KOPT-K1 (cell line): ENCODE data around the gene SLC49A4.

Source experiments
- H3K27ac ChIP-seq: fragments of 200-600 bp; sonication (generic); 2 replicates; pipeline ENCODE4 v1.5.1; 2016; ENCODE audit warnings: antibody characterized with exemption, mild to moderate bottlenecking, low read depth, low read length; ENCODE audit not compliant: poor library complexity, severe bottlenecking
- H3K36me3 ChIP-seq: fragments of 200-600 bp; sonication (generic); 2 replicates; pipeline ENCODE4 v1.5.1; 2017; ENCODE audit warnings: antibody characterized with exemption, mild to moderate bottlenecking, low read length, moderate library complexity; ENCODE audit not compliant: insufficient read depth
- H3K9me3 ChIP-seq: fragments of 200-600 bp; sonication (generic); 2 replicates; pipeline ENCODE4 v1.5.1; 2017; ENCODE audit warnings: antibody characterized with exemption, low read length, mild to moderate bottlenecking; ENCODE audit not compliant: insufficient read depth, poor library complexity, severe bottlenecking

SLC49A4 gene

GRCh38 chr3:122919291-122919610, 124.4 kb downstream of the SLC49A4 start:
- H3K36me3 ChIP-seq, result no peaks in the 10 kb centered on the region
- H3K27ac ChIP-seq, result no peak overlapping the region
- H3K9me3 ChIP-seq, result no peaks in the 10 kb centered on the region

GRCh38 chr3:122920986-122921385, 126.1 kb downstream of the SLC49A4 start:
- no peaks in the 10 kb centered on the region for H3K36me3 ChIP-seq
- H3K27ac ChIP-seq, result no peak overlapping the region

GRCh38 chr3:122921791-122922651, 127.2 kb downstream of the SLC49A4 start:
- Histone ChIP-seq H3K36me3 (no peaks in the 10 kb centered on the region), H3K9me3 (no peaks in the 10 kb centered on the region), H3K27ac (no peak overlapping the region)

More at GRCh38 chr3:122920986-122921385, 126.1 kb downstream of the SLC49A4 start:
- H3K9me3 ChIP-seq, result no peaks in the 10 kb centered on the region

GRCh38 chr3:122923611-122924010, 128.7 kb downstream of the SLC49A4 start:
- Histone ChIP-seq H3K36me3 (no peaks in the 10 kb centered on the region), H3K9me3 (no peaks in the 10 kb centered on the region), H3K27ac (no peak overlapping the region)

GRCh38 chr3:122924056-122924455, 129.2 kb downstream of the SLC49A4 start:
- no peaks in the 10 kb centered on the region for H3K36me3 ChIP-seq
- H3K9me3 ChIP-seq, result no peaks in the 10 kb centered on the region
- H3K27ac ChIP-seq, result no peak overlapping the region

GRCh38 chr3:122925756-122926155, 130.9 kb downstream of the SLC49A4 start:
- Histone ChIP-seq H3K36me3 (no peaks in the 10 kb centered on the region), H3K9me3 (no peaks in the 10 kb centered on the region), H3K27ac (no peak overlapping the region)

- no peak overlapping the region for H3K27ac ChIP-seq
- no peaks in the 10 kb centered on the region for H3K9me3 ChIP-seq
- H3K36me3 ChIP-seq, result no peaks in the 10 kb centered on the region
Measured at GRCh38 chr3:122926322-122926721, 131.5 kb downstream of the SLC49A4 start.

- Histone ChIP-seq H3K36me3 (no peaks in the 10 kb centered on the region), H3K27ac (no peak overlapping the region), H3K9me3 (no peaks in the 10 kb centered on the region)
Measured at GRCh38 chr3:122926811-122927210, 131.9 kb downstream of the SLC49A4 start.

GRCh38 chr3:122927726-122928125, 132.9 kb downstream of the SLC49A4 start:
- no peaks in the 10 kb centered on the region for H3K9me3 ChIP-seq
- no peaks in the 10 kb centered on the region for H3K36me3 ChIP-seq
- H3K27ac ChIP-seq, result no peak overlapping the region

GRCh38 chr3:122928396-122929187, 133.7 kb downstream of the SLC49A4 start:
- H3K9me3 ChIP-seq, result no peaks in the 10 kb centered on the region
- no peak overlapping the region for H3K27ac ChIP-seq
- no peaks in the 10 kb centered on the region for H3K36me3 ChIP-seq

GRCh38 chr3:122929188-122930062, 134.6 kb downstream of the SLC49A4 start:
- Histone ChIP-seq H3K9me3 (no peaks in the 10 kb centered on the region), H3K27ac (no peak overlapping the region), H3K36me3 (no peaks in the 10 kb centered on the region)

- Histone ChIP-seq H3K27ac (no peak overlapping the region), H3K9me3 (no peaks in the 10 kb centered on the region), H3K36me3 (no peaks in the 10 kb centered on the region)
Measured at GRCh38 chr3:122930063-122930997, 135.5 kb downstream of the SLC49A4 start.
